Superior temporal gyrus (tissue), 1 donor: ENCODE measurements around the gene ZZZ3.
"Not testable (repeated sequence)": the region's sequence is repeated elsewhere in the genome, so short reads cannot be mapped to it uniquely, and the experiment has no call there.

Source experiments
- DNase-seq: peaks from one replicate; pipeline ENCODE4 v3.0.0-alpha.2; 2016; ENCODE audit errors: extremely low spot score

ZZZ3 gene

DNA sequence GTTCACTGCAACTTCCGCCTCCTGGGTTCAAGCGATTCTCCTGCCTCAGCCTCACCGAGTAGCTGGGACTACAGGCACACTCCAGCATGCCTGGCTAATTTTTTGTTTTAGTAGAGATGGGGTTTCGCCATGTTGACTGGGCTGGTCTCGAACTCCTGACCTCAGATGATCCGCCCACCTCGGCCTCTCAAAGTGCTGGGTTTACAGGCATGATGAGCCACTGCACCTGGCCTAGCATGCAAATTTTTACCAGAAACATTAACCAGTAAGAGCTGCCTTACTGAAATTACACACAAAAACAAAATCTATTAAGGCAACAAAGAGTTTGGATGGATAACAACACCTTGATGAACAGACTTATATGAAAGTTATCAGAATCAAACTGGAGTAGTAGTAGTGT, 12.1 kb downstream of the ZZZ3 start:
- DNase-seq: no peak

DNA sequence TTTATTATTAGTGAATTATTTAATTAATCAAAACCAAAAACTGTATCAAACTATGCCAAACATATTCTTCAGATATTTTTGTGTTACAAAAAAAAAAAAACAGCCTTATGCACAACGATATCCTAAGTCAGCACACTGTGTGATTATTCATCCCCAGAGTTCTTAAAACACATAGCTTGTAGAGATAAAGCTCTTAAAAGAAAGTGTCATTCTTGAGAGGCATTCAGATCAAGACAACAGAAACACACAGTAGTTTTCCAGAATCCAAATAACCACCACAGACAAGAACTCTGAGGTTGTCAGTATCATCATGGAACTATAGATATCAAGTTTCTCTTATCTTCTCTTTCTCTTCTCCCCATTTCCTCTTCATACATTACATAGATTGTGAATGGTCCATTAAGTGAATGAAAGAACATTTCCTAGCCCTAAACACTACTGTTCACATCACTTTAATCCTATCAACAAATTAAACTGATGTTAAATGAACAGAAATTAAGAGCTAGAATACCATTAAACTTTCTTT, 13.5 kb downstream of the ZZZ3 start:
- DNase-seq: no peak

DNA sequence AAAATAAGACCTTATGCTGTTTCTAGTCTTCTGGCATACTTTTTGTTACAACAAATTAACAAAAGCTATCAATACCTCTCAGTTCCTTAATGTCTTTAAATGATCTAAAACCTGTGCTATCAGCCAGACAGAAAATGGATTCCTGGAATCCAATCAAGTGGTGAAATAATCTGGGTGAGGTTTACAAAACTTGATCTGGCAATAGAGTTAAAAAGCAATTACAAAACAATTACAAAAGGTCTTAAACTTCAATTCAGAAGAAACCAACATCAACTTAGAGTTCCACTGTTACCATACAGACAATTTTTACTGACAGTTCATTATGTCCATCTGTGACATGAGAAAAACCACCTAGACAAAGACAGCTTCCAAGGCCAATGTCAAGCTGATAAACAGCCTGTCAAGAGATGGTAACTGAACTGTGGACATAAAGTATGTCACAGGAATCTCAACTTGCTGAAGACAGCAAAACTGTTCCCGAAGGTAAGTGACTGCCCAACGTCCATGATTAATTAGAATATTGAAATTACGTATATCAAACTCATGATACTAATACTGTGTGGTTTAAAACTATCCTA, 17.4 kb downstream of the ZZZ3 start:
- no peak for DNase-seq

DNA sequence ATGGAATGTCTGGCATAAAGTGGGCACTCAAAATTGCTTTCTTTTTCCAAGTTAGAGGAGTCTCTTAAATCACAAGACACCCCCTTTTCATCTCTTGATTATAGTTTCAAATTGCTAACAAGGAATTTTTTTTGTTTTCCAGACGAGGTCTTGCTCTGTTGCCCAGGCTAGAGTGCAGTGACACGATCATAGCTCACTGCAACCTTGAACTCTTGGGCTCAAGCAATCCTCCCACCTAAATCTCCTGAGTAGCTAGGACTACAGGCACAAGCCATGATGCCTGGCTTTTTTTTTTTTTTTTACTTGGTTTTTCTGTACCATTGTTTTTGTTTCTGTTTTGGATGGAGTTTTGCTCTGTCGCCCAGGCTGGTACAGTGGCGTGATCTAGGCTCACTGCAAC, 20.8 kb downstream of the ZZZ3 start:
- no peak for DNase-seq

DNA sequence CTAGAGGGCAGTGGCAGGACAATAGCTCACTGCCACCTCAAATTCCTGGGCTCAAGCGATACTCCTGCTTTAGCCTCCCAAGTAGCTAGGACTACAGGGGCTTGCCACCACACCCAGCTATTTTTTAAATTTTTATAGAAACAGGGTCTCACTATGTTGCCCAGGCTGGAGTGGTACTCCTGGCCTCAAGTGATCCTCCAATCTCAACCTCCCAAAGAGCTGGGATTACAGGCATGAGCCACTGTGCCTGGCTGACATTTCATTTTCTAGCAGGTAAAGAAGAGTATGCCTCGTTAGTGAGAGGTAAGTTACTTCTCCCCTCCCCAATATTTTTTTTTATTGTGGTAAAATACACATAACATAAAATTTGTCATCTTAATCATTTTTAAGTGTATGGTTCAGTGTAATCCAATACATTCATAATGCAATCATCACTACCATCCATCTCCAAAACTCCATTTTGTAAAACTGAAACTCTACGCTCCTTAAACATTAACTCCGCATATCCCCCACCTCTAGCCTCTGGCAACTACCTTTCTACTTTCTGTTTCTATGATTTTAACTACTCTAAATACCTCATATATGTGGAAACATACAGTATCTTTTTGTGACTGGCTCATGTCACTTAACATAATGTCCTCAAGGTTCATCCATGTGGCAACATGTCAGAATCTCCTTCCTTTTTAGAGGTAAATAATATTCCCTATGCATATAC, 22.4 kb downstream of the ZZZ3 start:
- no peak for DNase-seq

DNA sequence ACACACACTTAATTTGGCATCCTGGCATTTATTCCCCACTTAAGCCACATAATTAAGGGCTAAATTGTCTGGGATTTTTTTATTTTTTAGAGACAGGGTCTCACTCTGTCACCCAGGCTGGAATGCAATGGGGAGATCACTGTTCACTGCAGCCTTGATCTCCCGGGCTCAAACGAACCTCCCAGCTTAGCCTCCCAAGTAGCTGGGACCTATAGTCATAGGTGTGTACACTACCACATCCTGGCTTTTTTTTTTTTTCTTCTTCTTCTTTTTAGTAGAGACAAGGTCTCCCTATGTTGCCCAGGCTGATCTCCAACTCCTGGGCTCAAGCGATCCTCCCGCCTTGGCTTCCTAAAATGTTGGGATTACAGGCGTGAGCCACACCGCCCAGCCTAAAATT, 24.2 kb downstream of the ZZZ3 start:
- no peak for DNase-seq

DNA sequence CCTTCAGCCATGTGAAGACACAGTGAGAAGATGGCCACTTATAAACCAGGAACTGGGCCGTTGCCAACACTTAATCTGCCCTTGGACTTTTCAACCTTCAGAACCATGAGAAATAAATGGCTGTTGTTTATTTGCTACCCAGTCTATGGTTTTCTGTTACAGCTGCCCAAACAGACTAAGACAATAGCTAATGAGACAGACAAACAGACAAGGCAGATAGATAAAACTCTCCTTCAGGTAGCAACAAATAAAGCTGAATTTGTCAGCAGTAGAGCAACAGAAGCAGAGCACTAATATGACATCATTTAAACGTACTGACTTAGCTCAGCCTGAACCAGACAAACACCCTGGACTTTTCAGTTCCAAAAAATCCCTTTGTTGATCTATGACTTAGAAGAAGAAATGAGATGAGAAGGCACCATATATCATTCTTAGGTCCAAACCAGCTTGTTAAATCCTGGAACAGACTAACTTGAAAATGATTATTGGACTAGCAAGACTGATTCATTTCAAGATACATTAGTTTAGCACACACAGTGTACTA, 27.0 kb downstream of the ZZZ3 start:
- DNase-seq: no peak

DNA sequence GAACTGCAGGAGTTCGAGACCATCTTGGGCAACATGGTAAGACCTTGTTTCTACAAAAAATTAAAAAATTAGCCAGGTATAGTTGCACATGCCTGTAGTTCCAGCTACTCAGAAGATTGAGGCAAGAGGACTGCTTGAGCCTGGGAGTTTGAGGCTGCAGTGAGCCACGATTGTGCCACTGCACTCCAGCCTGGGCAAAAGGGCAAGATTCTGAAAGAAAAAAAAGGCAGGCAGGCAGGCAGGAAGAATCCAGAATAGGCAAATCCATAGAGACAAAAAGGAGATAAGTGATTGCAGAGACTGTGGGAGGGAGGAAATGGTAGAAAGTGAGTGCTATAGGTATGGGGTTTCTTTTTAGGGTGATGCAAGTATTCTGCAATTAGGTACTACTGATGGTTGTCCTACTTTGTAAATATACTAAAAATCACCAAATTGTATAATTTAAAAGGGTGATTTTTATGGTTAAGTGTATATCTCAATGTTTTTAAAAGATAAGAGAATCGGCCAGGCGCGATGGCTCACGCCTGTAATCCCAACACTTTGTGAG, 29.4 kb downstream of the ZZZ3 start:
- no peak for DNase-seq

DNA sequence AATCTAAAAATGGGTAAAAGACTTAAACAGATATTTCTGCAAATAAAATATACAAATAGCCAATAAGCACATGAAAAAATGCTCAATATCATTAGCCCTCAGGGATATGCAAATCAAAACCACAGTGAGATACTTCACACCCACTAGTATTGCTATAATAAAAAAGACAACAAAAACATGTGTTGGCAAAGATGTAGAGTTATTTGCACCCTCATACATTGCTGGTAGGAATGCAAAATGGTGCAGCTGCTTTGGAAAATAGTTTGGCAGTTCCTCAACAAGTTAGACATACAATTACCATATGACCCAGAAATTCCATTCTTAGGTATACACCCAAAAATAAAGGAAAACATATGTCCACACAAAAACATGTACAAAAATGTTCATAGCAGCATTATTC, 30.2 kb downstream of the ZZZ3 start:
- DNase-seq: no peak

DNA sequence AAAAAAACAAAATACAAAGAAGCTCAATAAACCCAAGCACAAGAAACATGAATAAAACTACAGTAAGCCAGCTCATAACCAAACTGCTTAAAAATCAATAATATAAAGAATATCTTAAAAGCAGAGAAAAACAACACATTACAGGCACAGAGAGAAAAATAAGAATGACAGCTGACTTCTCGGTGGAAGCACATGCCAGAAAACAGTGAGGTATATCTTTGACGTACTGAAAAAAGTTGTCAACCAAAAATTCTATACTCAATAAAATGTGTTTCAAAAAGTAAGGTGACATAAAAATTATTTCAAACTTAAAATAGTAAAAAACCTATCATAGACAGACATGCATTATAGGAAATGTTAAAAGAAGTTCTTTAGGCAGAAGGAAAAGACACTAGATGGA, 33.3 kb downstream of the ZZZ3 start:
- DNase-seq: no peak

DNA sequence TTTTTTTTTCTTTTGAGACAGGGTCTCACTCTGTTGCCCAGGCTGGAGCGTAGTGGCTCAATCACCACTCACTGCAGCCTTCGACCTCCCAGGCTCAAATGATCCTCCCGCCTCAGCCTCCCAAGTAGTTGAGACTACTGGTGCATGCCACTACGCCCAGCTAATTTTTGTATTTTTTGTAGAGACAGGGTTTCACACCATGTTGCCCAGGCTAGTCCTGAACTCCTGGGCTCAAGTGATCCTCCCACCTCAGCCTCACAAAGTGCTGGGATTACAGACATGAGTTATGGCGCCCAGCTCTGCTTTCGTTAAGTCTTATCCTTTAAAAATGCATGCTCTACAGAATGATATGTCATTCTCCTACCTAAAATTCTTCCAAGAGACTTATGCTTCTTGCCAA, 36.2 kb downstream of the ZZZ3 start:
- not testable (repeated sequence) for DNase-seq

DNA sequence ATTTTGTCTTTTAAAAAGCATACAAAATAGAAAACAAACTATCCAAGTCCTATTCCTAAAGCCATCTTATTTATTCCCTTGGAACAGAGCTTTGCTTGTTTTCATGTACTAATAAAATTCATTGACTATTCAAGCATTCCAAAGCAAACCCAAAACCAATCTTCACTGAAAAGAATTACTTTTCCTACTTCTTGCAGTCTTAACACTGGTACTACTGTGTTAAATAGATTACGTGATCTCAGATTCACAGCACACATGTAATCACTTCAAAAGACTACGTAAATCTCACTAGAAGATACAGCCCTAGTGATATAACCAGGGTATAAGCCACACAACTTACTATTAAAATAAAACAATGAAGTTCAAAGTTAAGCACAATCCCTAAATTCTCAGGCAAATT, 39.0 kb downstream of the ZZZ3 start:
- DNase-seq: peak; percentile 60

DNA sequence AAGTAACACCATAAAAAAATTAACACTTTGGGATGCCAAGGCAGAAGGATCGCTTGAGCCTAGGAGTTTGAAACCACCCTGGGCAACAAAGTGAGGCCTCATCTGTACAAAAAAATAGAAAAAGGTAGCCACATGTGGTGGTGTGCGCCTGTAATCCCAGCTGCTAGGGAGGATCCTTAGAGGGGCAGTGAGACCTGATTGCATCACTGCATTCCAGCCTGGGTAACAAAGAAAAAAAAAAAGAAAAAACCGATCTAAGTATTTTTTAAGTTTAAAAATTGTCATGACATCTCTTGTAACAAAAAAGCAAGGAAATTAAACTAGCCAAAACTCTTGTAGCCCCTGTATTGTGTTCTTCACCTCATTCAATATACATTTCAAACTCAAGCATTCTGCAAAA, 39.5 kb downstream of the ZZZ3 start:
- DNase-seq: no peak

DNA sequence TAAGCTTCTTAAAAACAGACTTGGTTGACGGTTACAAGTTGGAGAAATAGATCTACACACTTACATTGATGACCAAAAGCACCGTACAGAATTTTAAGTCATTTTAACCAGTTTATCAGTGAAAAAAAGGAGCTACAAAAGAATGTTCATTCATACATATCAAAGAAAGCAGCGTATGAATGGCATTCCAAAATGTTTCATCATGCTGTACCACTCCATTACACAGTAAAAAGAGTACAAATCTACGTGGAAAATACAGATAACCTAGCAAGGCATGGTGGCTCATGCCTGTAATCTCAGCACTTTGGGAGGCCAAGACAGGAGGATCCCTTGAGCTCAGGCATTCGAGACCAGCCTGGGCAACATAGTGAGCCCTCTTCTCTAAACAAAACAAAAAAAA, 40.3 kb downstream of the ZZZ3 start:
- DNase-seq: no peak

DNA sequence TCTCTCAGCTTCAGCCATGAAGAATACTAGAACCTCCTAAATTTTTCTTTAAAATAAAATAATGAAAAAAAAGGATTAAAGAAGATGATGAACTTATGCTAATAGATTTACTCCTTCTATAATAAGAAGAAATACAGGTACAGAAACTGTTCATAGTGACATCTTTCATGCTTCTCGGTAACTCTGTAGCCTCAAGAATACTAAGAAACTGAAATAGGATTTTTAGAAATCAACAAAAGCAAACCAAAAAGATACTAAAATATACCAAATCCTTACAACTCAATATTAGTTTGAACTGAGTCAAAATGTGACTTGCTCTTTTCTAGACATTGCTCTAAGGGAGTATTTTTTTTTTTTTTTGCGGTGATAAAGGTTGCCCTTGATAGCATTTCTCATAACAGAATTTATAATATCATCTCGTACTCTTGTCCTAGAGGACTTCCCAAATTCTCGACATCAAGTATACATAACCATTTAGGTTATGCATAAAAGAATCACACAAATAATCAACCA, 42.8 kb downstream of the ZZZ3 start:
- no peak for DNase-seq

DNA sequence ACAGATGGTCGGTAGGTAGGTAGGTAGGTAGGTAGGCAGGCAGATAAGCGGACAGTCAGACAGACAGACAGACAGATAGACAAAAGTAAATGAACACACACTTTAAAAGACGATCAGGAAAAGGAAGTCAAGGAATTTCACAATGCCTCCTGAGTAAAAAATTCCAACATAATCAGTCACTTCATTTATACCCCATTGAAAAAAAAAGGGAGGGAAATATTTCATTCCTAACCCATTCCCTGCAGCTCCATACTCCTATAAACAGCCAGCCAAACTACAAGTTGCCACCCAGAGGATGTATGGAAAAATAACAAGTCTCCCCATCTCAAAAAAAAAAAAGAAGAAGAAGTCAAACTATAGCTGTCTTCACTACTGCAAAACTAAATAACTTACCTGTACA, 43.4 kb downstream of the ZZZ3 start:
- no peak for DNase-seq

DNA sequence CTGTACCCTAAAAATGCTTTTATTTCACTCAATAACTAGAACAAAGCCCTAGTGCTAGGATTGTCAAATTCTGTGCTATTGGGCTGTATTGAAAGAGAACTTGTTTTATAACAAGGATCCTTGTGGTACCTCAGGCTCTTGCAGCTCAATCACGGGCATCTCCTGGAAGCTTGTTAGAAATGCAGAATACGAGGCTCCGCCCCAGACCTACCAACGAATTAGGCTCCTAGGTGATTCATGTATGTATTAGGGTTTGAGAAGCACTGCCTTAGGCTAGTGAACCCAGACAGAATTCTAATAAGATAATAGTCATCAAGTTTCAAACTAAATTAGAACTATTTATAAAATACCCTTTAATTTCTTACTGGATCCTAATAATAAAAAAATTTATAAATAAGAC, 45.6 kb downstream of the ZZZ3 start:
- DNase-seq: no peak
